ENCODE measurements around the gene CARD14.

Gene CARD14

GRCh38 chr17:80169784-80170500, at the start of gene CARD14:
CARD14 (plus strand) TSS chr17:80170030; CDS start chr17:80181439, 11,409 bp downstream.
- H3K4me3 ChIP-seq (ENCODE audit: control insufficient read depth, low read depth, low read length), result no peak within 1 kb of the TSS
- no peak for DNase-seq (ENCODE audit: low read depth)
- TF ChIP-seq CTCF (IDR thresholded peaks at IDR 0.05; ENCODE audit: control insufficient read depth, insufficient read depth, low read depth, low read length, missing control alignments), result no peak

- H3K4me3 ChIP-seq (ENCODE audit: control insufficient read depth, low read depth, low read length), result no peak overlapping the region
- DNase-seq (ENCODE audit: low read depth), result no peak
- TF ChIP-seq CTCF (IDR thresholded peaks at IDR 0.05; ENCODE audit: control insufficient read depth, insufficient read depth, low read depth, low read length, missing control alignments), result no peak
Observed at GRCh38 chr17:80122026-80122575, 47.7 kb upstream of the CARD14 start.

GRCh38 chr17:80122926-80123505, 46.8 kb upstream of the CARD14 start:
- no peak overlapping the region for H3K4me3 ChIP-seq (ENCODE audit: control insufficient read depth, low read depth, low read length)
- TF ChIP-seq CTCF (IDR thresholded peaks at IDR 0.05; ENCODE audit: control insufficient read depth, insufficient read depth, low read depth, low read length, missing control alignments), result no peak
- DNase-seq (ENCODE audit: low read depth), result no peak

GRCh38 chr17:80123791-80124190, 46.0 kb upstream of the CARD14 start:
- no peak for TF ChIP-seq CTCF (IDR thresholded peaks at IDR 0.05; ENCODE audit: control insufficient read depth, insufficient read depth, low read depth, low read length, missing control alignments)
- H3K4me3 ChIP-seq (ENCODE audit: control insufficient read depth, low read depth, low read length), result no peak overlapping the region
- DNase-seq (ENCODE audit: low read depth), result no peak

- no peak overlapping the region for H3K4me3 ChIP-seq (ENCODE audit: control insufficient read depth, low read depth, low read length)
- peak; percentile 29 for TF ChIP-seq CTCF (IDR thresholded peaks at IDR 0.05; ENCODE audit: control insufficient read depth, insufficient read depth, low read depth, low read length, missing control alignments)
- no peak for DNase-seq (ENCODE audit: low read depth)
Observed at GRCh38 chr17:80124351-80124981, 45.4 kb upstream of the CARD14 start.

GRCh38 chr17:80125656-80126448, 44.0 kb upstream of the CARD14 start:
- no peak for TF ChIP-seq CTCF (IDR thresholded peaks at IDR 0.05; ENCODE audit: control insufficient read depth, insufficient read depth, low read depth, low read length, missing control alignments)
- peak; percentile 78 for DNase-seq (ENCODE audit: low read depth)
- no peak overlapping the region for H3K4me3 ChIP-seq (ENCODE audit: control insufficient read depth, low read depth, low read length)
